NCI-H774 (cell line): Measurements from ENCODE around the gene PARD3.

ENCODE experiments used
- DNase-seq: peaks from one replicate; lab custom pipeline; 2025; lab: John Stamatoyannopoulos, UW

Gene PARD3

DNA sequence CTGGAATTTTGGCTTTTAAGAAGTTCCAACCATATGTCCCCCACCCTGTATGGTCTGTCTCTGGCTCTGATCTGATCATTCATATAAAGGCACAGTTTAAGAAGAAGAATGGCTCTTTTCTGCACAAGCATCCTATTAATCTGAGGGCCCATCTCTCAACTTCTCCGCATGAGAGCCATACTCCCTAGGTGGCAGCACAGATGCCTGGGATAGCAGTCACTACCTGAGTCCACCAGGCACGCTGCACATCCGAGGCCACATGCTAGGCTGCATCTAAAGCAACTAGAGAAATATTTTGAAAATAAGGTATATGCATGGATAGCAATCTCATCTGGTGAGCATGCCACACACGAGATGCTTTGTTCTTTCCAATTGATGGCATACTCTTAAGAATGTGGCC is 565.5 kb downstream of the PARD3 start:
- no peak for DNase-seq

DNA sequence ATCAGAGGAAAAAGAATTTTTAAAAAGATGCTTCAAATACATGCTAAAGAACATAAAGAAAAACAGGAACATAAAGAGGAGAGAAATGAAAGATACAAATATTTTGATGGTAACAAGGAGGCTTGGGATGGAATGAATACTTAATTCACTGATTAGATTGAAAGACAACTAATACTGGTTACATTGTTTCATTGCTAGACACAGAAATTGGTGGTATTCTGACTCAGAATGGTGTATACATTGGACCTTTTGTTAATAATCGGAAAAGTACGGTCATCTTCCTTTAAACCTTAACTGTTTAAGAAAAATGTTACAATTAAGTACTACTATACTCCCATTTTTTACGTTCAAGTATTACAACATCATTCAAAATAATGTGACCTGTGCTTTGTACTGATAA is 567.5 kb downstream of the PARD3 start:
- no peak for DNase-seq

DNA sequence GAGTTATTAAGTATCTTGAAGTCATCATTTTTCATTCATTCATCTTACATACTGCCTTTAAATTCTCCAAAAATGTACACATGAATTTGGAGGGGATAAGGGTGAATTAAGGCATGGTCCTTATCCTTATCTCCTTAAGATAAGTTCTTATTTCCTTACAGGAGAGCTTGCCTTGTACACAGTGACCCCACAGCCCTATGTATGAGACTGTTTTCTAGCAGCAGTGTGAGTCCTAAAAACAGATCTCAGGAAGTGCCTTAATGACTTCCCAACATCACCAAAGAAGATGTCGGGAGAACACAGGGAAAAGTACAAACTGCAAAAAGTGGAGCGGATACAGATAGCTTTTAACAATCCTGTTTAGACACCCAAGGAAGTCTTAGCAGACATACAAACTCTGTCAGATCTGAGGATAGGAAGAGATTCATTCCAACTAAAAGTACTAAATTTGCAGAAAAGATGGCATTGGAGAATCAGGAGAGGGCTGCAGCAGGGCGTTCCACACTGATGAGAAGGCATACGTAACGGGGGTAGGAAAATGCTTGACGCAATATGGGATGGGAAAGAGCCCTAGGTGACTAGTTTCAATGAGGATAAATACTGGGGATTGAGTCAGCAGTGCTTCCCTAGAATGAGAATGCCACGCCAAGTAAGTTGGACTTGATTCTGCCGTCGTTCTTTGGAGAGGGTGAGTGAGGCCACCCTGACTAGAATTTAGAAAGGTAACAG is 570.2 kb downstream of the PARD3 start:
- no peak for DNase-seq

DNA sequence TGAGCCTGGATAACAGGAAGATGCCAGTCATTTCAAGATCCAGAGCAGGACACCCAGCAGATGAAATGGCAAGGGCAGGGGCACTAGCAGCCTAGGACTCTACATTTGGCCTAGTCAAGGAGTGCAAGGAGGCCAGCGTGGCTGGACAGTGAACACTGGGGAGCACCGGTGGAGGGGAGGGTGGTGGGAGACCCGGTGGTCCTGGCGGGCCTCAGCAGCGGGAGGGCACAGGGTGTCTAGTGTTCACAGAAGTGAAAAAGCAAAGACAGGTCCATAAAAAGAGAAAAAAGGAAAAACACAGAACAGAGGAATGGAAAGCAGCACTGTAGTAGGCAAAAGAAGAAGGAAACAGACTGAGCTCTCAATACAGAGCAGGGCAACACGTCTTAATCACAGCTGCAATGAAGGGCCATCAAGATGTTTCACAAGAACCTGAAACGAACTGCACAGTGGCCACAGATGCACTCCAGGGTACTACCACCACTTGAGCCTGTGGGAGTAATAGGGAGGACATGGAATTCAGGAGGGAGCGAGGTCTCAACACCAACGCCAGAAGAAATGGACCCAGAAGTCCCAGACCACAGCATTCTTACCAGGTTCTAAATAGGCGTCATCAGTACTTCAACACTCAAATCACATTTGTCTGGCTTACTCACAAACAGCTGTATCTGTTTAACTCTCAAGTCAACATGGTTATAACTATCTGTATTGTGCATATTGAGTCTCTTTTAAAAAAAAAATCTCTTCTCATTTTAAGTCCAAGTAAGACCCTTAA is 573.7 kb downstream of the PARD3 start:
- DNase-seq: no peak

DNA sequence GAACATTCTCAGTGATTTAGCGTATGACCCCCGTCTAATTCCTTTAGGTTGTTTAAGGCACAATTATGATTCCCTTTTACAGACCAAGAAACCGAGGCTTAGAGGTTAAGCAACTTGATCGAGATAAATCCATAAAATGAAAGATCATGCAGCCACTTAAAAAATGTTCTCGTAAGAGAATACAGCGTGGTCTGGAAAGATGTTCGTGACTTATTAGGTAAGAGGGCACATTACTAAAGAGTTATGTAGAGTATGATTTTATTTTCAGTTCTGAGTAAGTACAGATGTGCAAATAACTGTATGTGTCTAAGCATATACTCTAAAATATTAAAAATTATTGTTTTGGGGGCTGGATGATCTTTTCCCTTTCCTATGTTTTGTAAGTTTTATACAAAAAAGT is 575.1 kb downstream of the PARD3 start:
- DNase-seq: no peak

DNA sequence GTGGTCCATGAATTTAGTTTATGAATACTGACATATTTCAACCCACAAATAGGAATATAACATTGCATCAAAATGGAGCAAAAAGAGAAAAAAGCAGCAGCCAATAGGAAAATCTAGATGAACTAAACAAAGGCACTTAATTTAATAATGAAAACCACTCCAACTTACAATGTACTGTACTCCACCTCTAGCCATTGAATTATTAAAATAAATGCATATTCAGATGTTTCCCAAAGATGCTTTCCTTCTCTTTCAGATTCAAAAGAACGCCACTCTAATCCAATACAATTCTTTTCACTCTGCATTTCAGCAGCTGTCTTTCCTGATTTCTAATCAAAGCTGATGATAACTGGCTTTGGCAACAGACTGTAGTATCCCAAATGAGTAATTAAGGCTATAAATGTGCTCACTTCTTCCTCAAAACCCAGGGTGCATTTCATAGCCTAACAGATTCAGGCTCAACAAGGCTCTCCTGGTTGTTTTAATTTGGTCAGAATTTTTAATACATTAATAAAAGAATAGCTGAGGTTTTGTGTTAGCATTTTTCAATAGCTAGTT is 577.1 kb downstream of the PARD3 start:
- DNase-seq: no peak

DNA sequence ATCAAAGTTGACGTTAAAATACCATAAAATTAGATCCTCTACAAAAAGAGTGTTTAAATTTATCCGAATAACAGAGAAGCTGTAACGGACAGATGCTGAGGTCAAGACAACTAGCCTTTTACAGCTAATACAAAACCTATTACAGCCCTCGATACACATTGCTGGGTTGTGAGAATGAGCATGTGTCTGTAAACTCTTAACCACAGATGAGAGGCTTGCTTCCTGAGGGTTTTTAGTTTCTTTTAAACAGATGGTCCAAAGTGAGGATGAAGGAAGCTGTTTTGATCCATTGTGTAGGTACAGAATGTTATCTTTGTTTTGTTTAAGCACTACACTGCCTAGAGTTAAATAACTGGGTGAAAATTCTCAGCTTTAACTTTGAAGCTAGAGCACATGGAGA is 578.2 kb downstream of the PARD3 start:
- DNase-seq: no peak

DNA sequence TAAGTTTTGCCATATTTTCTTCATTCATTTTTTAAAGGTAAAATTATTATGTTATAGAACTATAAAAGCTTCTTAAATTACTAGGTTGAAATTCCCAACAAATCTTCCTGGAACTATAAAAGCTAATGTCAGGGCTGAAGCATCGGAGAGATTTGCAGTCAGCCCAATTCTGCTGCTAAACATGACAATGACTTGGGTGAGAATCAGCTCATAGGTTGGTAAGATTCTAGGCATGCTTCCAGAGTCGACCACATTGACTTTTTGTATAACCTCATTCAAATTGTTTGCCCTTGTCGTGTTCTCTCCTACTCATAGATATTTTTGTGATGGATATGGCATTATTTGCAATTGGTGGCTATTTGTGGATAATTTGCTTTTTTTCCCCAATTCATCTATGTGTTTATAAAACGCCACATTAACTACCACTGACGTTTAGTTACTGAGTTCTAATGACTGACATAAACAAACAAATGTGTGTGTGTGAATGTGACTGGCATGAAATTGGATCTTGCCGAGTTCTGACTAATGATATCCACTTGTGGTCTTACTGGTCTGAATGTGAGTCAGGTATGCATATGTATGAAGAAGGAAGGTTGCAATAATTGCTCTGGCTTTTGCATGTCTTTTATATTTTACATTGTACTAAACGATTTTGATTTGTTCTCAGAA is 579.8 kb downstream of the PARD3 start:
- peak; percentile 90 for DNase-seq

DNA sequence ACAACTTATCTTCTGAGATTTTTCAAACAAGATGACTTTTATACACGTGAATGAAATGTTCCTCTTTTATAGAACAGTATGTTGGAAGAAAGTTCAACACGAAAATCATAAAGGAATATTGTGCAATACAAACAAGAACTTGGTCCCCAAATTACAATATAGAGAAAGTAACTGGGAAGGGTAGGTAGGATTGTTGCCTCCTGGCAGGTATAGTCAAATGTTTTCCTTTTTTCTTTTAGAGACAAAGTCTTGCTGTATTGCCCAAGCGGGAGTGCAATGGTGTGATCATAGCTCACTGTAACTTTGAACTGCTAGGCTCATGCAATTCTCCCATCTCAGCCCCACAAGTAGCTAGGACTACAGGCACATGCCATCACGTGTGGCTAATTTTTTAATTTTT is 582.6 kb downstream of the PARD3 start:
- DNase-seq: no peak

DNA sequence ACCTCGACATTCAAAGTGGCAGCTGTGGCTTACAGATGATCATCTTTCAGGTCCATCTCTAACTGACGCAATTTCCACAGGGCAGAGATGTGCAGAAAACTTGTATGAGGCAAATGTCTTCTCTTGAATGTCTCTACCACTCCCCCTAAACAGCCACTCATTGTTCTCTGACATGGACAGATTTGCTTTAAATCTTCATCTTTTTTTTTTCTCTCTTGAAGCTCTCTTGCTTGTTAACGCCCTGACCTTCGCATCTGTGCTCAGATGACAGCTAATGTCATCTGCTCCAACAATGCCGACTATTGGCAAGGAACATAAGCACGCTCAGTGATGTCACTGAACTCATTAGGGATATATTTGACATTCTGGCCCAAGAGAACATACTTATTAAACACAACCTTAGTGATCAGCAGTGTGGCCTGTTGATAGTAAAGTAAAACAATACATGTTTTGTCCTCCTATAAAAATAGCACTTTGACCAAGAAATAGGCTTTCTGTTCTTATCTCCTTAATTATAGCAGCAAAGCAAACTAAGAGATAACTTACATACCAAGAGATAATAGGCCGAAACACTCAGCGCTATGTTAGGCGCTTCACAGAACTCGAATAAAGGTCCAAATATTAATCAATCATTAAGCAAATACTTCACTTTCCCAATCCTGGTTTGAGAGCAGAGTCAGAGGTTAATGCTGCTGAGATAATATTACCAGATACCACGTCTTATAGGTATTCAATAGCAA is 583.5 kb downstream of the PARD3 start:
- no peak for DNase-seq

DNA sequence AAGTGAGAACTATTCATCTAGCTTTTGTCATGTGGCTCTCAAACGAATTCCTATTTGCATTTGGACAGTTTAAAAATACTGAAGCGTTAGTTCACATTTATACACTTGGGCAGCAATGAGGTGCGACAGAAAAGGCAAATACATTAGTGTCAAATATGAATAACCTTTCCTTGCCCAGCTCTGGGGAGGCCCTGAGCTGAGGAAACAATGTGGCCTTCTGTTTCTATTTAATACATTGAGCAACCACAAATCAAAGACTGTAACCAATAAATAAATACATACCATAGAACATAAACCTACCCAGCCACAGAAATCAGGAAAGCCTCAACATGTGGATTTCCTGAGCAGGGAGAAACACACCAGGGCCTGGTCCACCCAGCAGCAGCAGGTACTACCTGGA is 585.2 kb downstream of the PARD3 start:
- DNase-seq: peak; percentile 22

DNA sequence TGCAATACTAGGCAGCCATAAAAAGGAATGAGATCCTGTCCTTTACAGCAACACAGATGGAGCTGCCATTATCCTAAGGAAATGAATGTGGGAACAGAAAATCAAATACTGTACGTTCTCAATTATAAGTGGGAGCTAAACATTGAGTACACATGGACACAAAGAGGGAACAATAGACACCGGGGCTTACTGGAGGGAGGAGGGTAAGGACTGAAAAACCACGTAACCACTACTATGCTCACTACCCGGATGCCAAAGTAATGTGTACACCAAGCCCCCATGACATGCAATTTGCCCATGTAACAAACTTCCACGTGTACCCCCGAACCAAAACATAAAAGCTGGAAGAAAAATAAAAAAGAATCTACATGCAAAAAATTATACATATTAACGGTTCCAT is 587.0 kb downstream of the PARD3 start:
- DNase-seq: peak; percentile 53

DNA sequence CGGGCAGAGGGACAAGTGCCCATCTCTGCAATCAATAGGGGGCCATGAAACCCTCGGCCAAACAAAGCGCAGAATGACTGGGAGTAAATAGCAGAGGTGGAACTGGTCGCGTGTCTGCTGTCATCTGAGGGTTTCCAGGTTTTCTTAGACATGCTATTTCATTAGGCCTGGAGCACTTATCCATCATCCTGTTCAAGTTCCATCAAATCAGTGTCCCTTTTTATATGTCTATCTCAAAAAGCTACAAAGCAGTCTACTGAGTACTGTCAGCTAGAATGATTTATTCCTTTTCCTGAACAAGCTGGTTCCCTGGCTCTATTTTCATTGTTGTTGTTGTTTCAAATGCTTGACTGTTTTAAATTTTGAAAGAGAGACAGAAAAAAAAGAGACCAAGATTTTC is 590.5 kb downstream of the PARD3 start:
- DNase-seq: no peak

DNA sequence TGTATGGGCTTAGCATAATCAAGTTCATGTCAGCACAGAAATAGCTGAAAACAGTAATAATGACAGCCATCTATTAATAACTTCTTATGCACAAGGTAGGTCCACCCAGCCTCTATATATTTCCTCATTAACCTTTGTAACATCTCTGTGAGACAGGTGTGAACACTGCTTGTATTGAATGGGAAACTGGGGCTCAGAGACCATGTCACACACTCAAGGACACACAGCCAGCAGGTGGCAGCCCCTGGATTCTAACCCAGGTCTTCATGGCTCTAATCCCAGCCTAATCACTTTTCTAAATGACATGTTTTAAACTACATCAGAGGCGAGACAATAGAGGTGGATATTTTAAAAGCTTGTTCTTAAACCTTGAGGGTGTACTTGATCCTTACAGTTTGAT is 591.4 kb downstream of the PARD3 start:
- no peak for DNase-seq

DNA sequence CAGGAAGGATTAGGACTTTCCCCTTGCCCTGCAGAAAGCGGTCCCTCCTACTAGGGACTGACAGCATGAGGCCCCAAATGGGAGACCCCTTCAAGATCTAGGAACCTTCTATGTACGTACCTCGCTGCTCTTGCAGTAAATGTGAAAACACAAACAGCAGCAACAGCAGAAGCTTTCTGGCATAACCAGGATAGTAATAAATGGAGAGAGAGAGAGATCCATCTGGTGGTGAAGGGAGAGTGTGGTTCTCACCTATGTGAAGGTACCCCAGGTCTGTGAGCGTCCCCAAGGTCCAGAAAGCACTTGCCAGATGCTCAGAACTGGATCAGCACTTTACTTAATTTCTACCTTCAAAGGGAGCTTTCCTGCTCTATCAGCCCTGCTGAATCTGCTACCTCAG is 592.7 kb downstream of the PARD3 start:
- DNase-seq: no peak

DNA sequence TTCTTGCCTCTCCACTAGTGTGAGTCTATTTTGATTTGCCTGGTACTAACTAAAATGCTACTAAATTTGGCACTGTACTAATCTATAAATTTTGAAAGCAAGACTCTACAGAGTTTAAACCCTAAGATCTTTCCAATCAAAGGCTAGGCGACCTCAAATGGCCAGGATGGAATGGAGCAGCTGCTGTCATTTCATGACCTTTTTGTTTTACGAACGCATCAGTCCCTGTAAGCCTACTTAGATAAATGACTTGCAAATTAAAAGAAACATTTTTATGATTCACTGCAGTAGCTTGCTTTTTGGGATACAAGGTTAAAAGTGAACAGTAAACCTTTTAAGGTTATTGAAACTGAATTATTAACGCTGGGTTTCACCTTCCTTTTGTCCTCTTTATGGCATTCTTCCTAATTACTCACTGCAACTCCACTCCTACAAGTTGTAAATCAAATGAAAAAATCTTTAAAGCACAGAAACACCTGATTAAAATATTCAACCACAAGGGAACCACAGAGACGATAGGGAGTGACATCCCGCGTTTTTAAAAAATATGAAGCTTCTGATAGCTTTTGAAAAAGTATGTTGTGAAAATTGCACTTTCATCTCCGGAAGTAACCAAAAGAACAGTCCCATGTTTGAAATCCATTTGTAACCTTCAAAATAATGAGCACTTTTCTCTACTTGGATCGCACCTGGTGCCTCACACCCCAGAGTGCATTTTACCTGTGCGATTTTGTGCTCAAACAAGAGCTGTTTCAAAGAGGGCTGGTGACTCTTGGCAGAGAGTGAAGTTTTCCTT is 595.1 kb downstream of the PARD3 start:
- DNase-seq: no peak

DNA sequence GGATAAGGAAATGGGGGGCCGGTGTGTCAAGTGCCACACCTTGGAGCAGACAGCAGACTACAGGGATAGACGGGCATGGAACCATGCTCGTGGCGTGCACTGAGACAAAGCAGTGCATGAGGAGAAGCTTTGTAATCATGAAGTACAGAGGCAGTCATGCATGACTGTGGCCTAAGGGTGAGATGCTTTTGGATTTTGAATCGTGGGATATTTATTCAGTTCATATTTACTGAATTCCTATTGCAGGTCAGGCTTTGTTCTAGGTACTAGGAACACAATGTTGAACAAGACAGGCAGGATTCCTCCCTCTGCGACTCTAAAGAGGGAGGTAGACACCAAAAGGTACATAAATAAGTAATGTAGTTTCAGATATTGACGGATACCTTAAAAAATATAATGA is 597.6 kb downstream of the PARD3 start:
- no peak for DNase-seq

DNA sequence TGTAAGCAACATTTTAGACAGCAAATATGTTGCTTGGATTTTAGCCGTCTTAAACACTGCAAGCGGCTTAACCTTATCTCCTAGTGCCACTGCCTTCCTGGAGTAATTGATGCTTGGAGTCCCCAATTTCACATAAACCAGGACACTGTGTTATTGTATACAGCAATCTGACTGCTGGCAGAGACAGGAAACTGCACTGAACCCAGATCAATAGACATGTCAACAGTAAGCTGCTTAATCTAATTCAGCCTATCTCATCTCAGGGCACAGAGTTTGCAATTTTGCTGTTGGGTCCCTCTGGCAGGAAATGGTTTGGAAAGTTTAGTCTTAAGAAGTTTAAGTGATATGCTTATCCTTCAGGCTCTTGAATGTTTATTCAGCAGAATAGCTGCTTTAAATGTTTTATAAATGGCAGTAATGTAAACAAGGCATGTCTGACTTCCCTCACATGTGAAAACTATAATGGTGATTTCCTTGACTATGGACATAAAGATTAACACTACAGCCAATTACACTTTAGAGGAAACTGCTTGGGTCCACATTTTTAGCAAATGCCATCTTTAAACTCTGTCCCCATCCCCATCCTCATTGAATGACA is 598.6 kb downstream of the PARD3 start:
- DNase-seq: no peak

DNA sequence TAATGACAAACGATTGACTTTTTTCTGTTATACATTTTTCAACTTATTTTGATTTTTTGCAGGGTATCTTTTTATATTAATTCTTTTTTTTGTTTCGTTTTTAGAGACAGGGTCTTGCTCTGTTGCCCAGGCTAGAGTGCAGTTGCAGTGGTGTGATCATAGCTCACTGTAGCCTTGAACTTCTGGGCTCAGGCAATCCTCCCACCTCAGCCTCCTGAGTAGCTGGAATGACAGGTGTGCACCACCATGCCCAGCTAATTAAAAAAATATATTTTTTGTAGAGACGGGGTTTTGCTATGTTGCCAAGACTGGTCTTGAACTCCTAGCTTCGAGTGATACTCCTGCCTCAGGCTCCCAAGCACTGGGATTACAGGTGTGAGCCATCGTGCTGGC is 601.3 kb downstream of the PARD3 start:
- no peak for DNase-seq

DNA sequence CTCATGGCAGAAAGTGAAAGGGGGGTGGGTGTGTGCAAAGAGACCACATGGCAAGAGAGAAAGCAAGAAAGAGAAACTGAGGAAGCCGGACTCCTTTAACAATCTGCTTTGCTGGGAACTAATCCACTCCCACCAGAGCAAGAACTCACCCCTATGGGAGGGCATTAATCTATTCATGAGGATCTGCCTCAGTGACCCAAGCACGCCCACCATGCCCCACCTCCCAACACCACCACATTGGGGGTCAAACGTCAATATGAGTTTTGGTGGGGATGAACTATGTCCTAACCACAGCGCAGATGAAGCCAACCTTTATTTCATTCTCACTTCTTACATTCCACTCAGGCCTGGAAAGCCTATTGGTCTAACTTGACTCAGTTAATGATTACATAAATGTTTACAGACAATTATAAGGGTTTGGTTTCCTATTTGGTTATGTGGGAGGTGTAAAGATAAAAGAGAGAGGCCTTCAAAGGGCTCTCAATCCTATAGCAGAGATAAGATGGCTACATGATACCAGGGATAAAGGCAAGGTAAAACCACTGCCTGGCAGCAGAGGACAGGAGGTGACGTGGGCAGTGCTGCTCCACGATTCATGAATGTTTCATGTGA is 601.8 kb downstream of the PARD3 start:
- DNase-seq: no peak

DNA sequence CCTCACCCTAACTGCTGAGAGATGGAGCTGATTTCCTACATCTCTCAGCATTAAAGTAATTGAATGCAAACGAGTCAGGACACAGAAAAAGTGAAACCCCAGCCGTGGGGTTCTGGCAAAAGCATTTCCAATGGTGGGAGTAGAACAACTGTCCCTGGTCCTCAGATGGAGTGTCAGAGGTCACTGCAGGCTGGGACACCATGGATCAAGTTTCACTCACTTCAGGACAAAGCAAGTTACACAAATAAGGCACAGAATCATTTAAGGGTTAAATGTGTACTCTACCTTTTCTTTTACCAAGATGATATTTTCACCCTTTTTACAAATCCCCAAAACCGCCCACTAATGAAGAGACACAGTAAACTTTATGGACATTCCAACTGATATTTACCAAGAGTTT is 607.8 kb downstream of the PARD3 start:
- DNase-seq: no peak
